BLaER1 (cell line): ENCODE data around the gene SPATS2L.
"Not testable (repeated sequence)": the region's sequence is repeated elsewhere in the genome, so short reads cannot be mapped to it uniquely, and the experiment has no call there.

Experiments
- H3K27ac ChIP-seq: shearing (Covaris generic); formaldehyde crosslinking; 2 replicates; pipeline ENCODE4 v1.8.1; 2022
- H3K27me3 ChIP-seq: shearing (Covaris generic); formaldehyde crosslinking; 2 replicates; pipeline ENCODE4 v1.8.1; 2022
- H3K36me3 ChIP-seq: shearing (Covaris generic); formaldehyde crosslinking; 2 replicates; pipeline ENCODE4 v1.8.1; 2022
- H3K4me1 ChIP-seq: shearing (Covaris generic); formaldehyde crosslinking; 2 replicates; pipeline ENCODE4 v1.8.1; 2022
- H3K4me2 ChIP-seq: shearing (Covaris generic); formaldehyde crosslinking; 2 replicates; pipeline ENCODE4 v1.8.1; 2022
- H3K4me3 ChIP-seq: shearing (Covaris generic); formaldehyde crosslinking; 2 replicates; pipeline ENCODE4 v1.8.1; 2022
- H3K9ac ChIP-seq: shearing (Covaris generic); formaldehyde crosslinking; 2 replicates; pipeline ENCODE4 v1.8.1; 2022
- H3K9me3 ChIP-seq: shearing (Covaris generic); formaldehyde crosslinking; 2 replicates; pipeline ENCODE4 v1.8.1; 2022
- H4K20me1 ChIP-seq: shearing (Covaris generic); formaldehyde crosslinking; 2 replicates; pipeline ENCODE4 v1.8.1; 2022
- Cebpa-rat ChIP-seq: shearing (Covaris generic); IDR thresholded peaks from 2 replicates; pipeline ENCODE4 v1.8.1; 2022

SPATS2L gene

GRCh38 chr2:200342654-200343053 is 36.2 kb downstream of the SPATS2L start:
- peaks cover 6% of the 10 kb centered on the region; the same call in 1 of the 2 replicates for H3K9me3 ChIP-seq
- H3K4me2 ChIP-seq: no peak overlapping the region
- TF ChIP-seq Cebpa-rat: no peak
- no peak overlapping the region for H3K27ac ChIP-seq
- H3K9ac ChIP-seq: no peak overlapping the region
- H3K4me1 ChIP-seq: no peaks in the 10 kb centered on the region
- no peak overlapping the region for H3K4me3 ChIP-seq
- 0 out of 2 replicates have a peak, but pooled peaks cover 3% of the 10 kb centered on the region for H3K36me3 ChIP-seq
- no peaks in the 10 kb centered on the region for H4K20me1 ChIP-seq
- no peaks in the 10 kb centered on the region for H3K27me3 ChIP-seq

- H4K20me1 ChIP-seq, H3K36me3 ChIP-seq, H3K9me3 ChIP-seq, H3K27ac ChIP-seq, H3K27me3 ChIP-seq, H3K4me3 ChIP-seq, H3K4me2 ChIP-seq, H3K4me1 ChIP-seq, H3K9ac ChIP-seq: not testable (repeated sequence)
These were observed 37.7 kb downstream of the SPATS2L start for GRCh38 chr2:200344202-200344601.

GRCh38 chr2:200345975-200346374 is 39.5 kb downstream of the SPATS2L start:
- Histone ChIP-seq H3K4me3 (no peak overlapping the region), H3K4me2 (no peak overlapping the region), H3K9me3 (peaks cover 6% of the 10 kb centered on the region; the same call in 1 of the 2 replicates), H4K20me1 (no peaks in the 10 kb centered on the region), H3K27me3 (no peaks in the 10 kb centered on the region), H3K36me3 (0 out of 2 replicates have a peak, but pooled peaks cover 3% of the 10 kb centered on the region), H3K27ac (no peak overlapping the region), H3K4me1 (peaks cover 9% of the 10 kb centered on the region), H3K9ac (no peak overlapping the region)
- no peak for TF ChIP-seq Cebpa-rat

- no peak overlapping the region for H3K4me3 ChIP-seq
- peaks cover 6% of the 10 kb centered on the region; the same call in 1 of the 2 replicates for H3K9me3 ChIP-seq
- H3K27me3 ChIP-seq: no peaks in the 10 kb centered on the region
- peaks cover 9% of the 10 kb centered on the region for H3K4me1 ChIP-seq
- H3K27ac ChIP-seq: no peak overlapping the region
- no peak for TF ChIP-seq Cebpa-rat
- no peak overlapping the region for H3K9ac ChIP-seq
- no peak overlapping the region for H3K4me2 ChIP-seq
- H3K36me3 ChIP-seq: 0 out of 2 replicates have a peak, but pooled peaks cover 3% of the 10 kb centered on the region
- no peaks in the 10 kb centered on the region for H4K20me1 ChIP-seq
These were observed 40.8 kb downstream of the SPATS2L start for GRCh38 chr2:200347301-200347700.

- H3K4me1 ChIP-seq: peaks cover 9% of the 10 kb centered on the region
- no peaks in the 10 kb centered on the region for H3K27me3 ChIP-seq
- no peak overlapping the region for H3K4me3 ChIP-seq
- no peaks in the 10 kb centered on the region for H4K20me1 ChIP-seq
- no peak overlapping the region for H3K9ac ChIP-seq
- TF ChIP-seq Cebpa-rat: no peak
- no peaks in the 10 kb centered on the region for H3K36me3 ChIP-seq
- no peak overlapping the region for H3K4me2 ChIP-seq
- H3K9me3 ChIP-seq: peaks cover 5% of the 10 kb centered on the region; the same call in 1 of the 2 replicates
- H3K27ac ChIP-seq: no peak overlapping the region
These were observed 42.5 kb downstream of the SPATS2L start for GRCh38 chr2:200348897-200349563.

GRCh38 chr2:200349868-200350267 is 43.4 kb downstream of the SPATS2L start:
- H3K27me3 ChIP-seq: no peaks in the 10 kb centered on the region
- no peak overlapping the region for H3K27ac ChIP-seq
- H3K4me2 ChIP-seq: peak overlapping the region; percentile 46
- no peaks in the 10 kb centered on the region for H4K20me1 ChIP-seq
- H3K9me3 ChIP-seq: no peaks in the 10 kb centered on the region
- no peak for TF ChIP-seq Cebpa-rat
- peaks cover 9% of the 10 kb centered on the region for H3K4me1 ChIP-seq
- H3K36me3 ChIP-seq: no peaks in the 10 kb centered on the region
- H3K9ac ChIP-seq: no peak overlapping the region
- H3K4me3 ChIP-seq: no peak overlapping the region

- no peaks in the 10 kb centered on the region for H3K36me3 ChIP-seq
- no peak overlapping the region for H3K4me3 ChIP-seq
- H3K9ac ChIP-seq: no peak overlapping the region
- H3K9me3 ChIP-seq: no peaks in the 10 kb centered on the region
- H4K20me1 ChIP-seq: no peaks in the 10 kb centered on the region
- peaks cover 9% of the 10 kb centered on the region for H3K4me1 ChIP-seq
- TF ChIP-seq Cebpa-rat: no peak
- no peaks in the 10 kb centered on the region for H3K27me3 ChIP-seq
- no peak overlapping the region for H3K27ac ChIP-seq
- H3K4me2 ChIP-seq: no peak overlapping the region
These were observed 44.4 kb downstream of the SPATS2L start for GRCh38 chr2:200350850-200351285.

- Histone ChIP-seq H3K27ac (no peak overlapping the region), H3K9ac (no peak overlapping the region), H3K9me3 (no peaks in the 10 kb centered on the region), H3K4me3 (no peak overlapping the region), H4K20me1 (no peaks in the 10 kb centered on the region), H3K27me3 (no peaks in the 10 kb centered on the region), H3K36me3 (no peaks in the 10 kb centered on the region), H3K4me2 (no peak overlapping the region), H3K4me1 (peaks cover 9% of the 10 kb centered on the region)
- no peak for TF ChIP-seq Cebpa-rat
These were observed 45.3 kb downstream of the SPATS2L start for GRCh38 chr2:200351815-200352214.

GRCh38 chr2:200352636-200353035 is 46.1 kb downstream of the SPATS2L start:
- Histone ChIP-seq H4K20me1 (no peaks in the 10 kb centered on the region), H3K9ac (no peak overlapping the region), H3K4me1 (peaks cover 9% of the 10 kb centered on the region), H3K27me3 (no peaks in the 10 kb centered on the region), H3K4me3 (no peak overlapping the region), H3K36me3 (no peaks in the 10 kb centered on the region), H3K27ac (no peak overlapping the region), H3K4me2 (no peak overlapping the region), H3K9me3 (no peaks in the 10 kb centered on the region)
- no peak for TF ChIP-seq Cebpa-rat

- H3K4me1 ChIP-seq: peaks cover 9% of the 10 kb centered on the region
- H3K4me3 ChIP-seq: no peak overlapping the region
- no peaks in the 10 kb centered on the region for H3K27me3 ChIP-seq
- H3K9me3 ChIP-seq: no peaks in the 10 kb centered on the region
- H3K4me2 ChIP-seq: no peak overlapping the region
- no peaks in the 10 kb centered on the region for H3K36me3 ChIP-seq
- H4K20me1 ChIP-seq: no peaks in the 10 kb centered on the region
- H3K27ac ChIP-seq: no peak overlapping the region
- no peak for TF ChIP-seq Cebpa-rat
- no peak overlapping the region for H3K9ac ChIP-seq
These were observed 46.6 kb downstream of the SPATS2L start for GRCh38 chr2:200353120-200353519.
